Coronary artery (tissue), 2 donors: ENCODE data around the gene ADH5.
"Not testable (repeated sequence)": the region's sequence is repeated elsewhere in the genome, so short reads cannot be mapped to it uniquely, and the experiment has no call there.

Source experiments
- DNase-seq: peaks from one replicate; pipeline ENCODE4 v3.0.0-alpha.2; 2017; ENCODE audit warnings: low spot score
- H3K27ac ChIP-seq, 2 donors: fragments of 200-600 bp; sonication (generic); one replicate each; pipeline ENCODE4 v1.5.1; 2016 to 2019
- H3K4me3 ChIP-seq: fragments of 200-600 bp; sonication (generic); 2 replicates; pipeline ENCODE4 v1.5.1; 2016; ENCODE audit warnings: mild to moderate bottlenecking, moderate library complexity
- TF ChIP-seq, protein P1 (sequence below): fragments of 200-600 bp; sonication (generic); IDR thresholded peaks from one replicate; pipeline ENCODE4 v1.5.1; 2019; ENCODE audit warnings: antibody characterized with exemption

Gene ADH5

DNA sequence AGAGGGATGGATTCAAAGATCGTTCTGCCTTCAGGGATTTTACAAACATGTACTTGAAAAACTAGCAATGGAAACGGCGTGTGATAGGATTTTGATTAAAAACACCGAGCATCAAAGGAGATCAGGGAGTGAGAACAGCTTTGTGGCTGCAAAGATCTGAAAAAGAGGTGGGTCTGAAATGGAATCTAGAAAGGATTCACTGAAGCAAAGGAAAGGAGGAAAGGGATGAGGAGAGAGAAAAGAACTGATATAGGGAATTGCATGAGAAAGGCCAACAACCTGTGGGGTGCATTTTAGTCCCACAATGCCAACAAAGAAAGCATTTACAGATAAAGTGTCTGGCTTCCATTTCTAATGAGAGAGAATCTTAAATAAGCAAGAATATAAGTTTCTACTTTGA lies 32.4 kb upstream of the ADH5 start:
- no peak overlapping the region for H3K27ac ChIP-seq
- H3K4me3 ChIP-seq = no peak overlapping the region
- no peak for DNase-seq
- TF ChIP-seq, protein P1, sequence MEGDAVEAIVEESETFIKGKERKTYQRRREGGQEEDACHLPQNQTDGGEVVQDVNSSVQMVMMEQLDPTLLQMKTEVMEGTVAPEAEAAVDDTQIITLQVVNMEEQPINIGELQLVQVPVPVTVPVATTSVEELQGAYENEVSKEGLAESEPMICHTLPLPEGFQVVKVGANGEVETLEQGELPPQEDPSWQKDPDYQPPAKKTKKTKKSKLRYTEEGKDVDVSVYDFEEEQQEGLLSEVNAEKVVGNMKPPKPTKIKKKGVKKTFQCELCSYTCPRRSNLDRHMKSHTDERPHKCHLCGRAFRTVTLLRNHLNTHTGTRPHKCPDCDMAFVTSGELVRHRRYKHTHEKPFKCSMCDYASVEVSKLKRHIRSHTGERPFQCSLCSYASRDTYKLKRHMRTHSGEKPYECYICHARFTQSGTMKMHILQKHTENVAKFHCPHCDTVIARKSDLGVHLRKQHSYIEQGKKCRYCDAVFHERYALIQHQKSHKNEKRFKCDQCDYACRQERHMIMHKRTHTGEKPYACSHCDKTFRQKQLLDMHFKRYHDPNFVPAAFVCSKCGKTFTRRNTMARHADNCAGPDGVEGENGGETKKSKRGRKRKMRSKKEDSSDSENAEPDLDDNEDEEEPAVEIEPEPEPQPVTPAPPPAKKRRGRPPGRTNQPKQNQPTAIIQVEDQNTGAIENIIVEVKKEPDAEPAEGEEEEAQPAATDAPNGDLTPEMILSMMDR = no peak

DNA sequence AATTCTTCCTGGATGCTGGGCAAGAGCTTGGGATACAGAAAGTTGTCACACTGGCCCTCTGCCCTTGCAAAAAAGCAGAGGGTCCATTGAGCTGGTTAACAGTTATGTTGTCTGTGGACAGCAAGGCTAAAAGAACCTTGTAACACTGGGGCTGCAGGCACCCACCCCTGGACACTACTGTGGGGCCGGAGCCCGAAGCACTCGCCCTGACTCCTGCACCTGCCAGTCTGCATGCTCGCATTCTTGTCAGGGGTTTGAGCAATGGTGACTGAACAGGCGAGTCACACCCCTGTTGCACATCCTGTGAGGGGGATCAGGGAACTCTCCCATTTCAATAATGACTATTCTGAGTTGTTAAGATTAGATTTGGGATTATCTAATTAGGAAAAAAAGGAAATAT lies 31.9 kb upstream of the ADH5 start:
- DNase-seq = no peak
- Histone ChIP-seq H3K27ac (no peak overlapping the region), H3K4me3 (no peak overlapping the region)
- TF ChIP-seq, protein P1 = no peak

DNA sequence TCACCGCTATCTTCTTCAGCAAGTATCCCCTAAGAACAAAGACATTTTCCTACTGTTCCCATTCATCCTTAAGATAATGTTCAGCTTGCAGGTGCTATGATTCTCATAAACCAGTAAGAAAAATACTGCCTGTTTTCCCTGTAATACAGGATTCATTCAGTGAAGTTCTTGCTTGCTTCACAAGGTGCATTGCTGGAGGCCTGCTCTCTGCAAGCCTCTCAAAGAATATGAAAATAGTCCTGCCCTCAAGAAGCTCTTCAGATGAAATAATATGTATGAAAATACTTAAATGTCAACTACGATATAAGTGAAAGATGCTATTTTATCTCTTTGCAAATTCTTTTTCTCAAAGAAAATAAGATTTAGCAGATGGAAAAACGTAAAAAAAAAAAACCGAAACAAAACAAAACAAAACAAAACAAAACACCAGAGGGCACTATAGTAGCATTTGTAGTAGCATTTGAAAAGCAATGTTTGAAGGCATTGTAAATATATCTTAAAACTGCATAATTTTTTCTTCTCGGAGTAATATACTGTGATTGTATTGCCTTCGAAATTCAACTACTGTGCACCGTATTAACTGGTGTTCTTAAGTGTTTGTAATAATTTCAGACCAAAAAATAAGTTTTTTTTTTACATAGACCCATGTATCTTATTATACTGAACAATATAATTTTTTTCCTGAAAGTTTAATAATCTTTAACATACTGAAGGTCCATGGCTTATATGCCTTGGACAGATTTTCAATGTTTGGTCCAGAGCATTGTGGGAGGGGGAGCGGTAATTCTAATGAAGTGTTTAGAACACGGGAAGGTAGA lies 29.5 kb upstream of the ADH5 start:
- no peak for DNase-seq
- TF ChIP-seq, protein P1 = no peak
- Histone ChIP-seq H3K27ac (no peak overlapping the region), H3K4me3 (no peak overlapping the region)

DNA sequence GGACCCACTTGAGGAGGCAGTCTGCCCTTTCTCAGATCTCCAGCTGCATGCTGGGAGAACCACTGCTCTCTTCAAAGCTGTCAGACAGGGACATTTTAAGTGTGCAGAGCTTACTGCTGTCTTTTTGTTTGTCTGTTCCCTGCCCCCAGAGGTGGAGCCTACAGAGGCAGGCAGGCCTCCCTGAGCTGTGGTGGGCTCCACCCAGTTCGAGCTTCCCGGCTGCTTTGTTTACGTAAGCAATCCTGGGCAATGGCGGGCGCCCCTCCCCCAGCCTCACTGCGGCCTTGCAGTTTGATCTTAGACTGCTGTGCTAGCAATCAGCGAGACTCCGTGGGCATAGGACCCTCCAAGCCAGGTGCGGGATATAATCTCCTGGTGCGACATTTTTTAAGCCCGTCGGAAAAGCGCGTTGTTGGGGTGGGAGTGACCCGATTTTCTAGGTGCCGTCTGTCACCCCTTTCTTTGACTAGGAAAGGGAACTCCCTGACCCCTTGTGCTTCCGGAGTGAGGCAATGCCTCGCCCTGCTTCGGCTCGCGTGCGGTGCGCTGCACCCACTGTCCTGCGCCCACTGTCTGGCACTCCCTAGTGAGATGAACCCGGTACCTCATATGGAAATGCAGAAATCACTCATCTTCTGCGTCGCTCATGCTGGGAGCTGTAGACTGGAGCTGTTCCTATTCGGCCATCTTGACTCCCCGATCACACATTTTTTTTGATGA lies 28.7 kb upstream of the ADH5 start:
- H3K27ac ChIP-seq, H3K4me3 ChIP-seq, DNase-seq: not testable (repeated sequence)

DNA sequence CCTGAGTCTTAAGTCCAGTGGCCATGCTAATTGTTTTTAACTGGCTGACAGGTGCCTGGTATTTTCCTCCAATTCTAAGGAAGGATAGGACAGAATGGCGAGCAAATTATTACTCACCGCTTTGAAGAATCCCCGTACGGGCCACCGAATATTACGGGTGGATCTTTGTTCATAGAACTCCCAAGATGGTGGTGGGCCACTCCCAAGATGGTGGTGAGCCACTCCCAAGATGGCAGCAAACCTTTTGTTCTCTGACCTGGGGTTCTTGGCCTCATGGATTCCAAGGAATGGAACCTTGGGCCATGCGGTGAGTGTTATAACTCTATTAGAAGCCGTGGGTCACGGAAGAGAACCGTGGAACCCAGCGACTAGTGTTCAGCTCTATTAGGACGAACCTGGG lies 20.7 kb upstream of the ADH5 start:
- H3K27ac ChIP-seq, DNase-seq, H3K4me3 ChIP-seq: not testable (repeated sequence)

DNA sequence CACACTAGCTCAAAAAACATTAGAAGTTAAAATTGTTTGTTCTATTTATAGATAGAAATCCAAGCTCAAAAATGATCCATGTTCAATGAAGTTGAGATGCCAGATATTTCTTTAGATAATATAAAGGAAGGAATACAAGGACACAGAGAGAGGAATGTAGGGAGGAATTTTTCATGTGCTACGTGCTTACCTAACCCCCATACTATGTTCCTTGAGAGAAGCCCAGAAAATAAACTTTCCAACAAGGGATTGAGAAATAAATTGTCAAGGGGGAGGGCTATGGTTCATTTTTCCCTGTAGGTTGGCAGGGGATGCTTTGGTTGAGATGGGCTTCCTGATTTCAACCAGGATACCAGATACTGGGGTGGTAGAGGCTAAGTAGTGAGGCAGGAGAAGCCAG lies 15.6 kb upstream of the ADH5 start:
- TF ChIP-seq, protein P1 = no peak
- no peak overlapping the region for H3K4me3 ChIP-seq
- DNase-seq = no peak
- H3K27ac ChIP-seq = no peak overlapping the region

DNA sequence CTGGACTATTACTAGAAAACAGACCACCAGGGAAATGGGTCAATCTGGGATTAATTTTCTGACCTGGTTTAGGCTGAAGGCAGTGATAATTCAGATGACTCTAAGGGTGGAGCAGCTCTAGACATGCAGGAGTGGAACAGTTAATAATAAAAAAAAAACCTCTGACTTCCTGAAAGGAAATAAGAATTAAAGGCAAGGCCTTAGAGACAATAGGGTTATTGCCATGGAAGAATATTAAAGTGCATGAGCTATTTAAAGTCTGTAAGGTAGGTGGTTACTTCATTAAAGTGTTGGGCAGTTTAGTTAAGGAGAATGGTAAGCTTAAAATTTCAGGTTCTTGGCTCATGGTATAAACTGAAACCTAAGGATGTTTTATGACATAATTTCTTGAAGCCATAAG lies 14.6 kb upstream of the ADH5 start:
- Histone ChIP-seq H3K4me3 (no peak overlapping the region), H3K27ac (no peak overlapping the region)
- DNase-seq = no peak
- TF ChIP-seq, protein P1 = no peak

DNA sequence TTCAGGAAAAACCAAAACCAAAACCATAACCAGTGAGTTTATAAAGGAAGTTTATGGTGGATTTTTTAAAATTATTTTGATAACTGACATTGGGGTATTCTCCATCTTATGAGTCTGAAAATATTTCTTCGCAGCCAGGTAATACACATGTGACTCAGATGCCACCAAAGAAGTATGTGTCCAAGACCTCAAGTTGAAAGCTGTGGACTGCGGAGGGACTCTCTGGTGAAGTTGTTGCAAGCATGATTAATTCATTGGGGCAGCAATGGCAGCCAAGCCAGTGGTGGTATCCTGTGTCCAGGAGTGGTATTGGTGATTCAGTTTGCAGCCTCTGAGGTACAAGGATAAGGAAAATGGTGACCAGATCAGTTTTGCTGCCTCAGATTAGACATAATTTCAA lies 14.0 kb upstream of the ADH5 start:
- TF ChIP-seq, protein P1 = no peak
- H3K4me3 ChIP-seq = no peak overlapping the region
- no peak overlapping the region for H3K27ac ChIP-seq
- DNase-seq = no peak
